ENCODE data around the gene BAK1.

DNA sequence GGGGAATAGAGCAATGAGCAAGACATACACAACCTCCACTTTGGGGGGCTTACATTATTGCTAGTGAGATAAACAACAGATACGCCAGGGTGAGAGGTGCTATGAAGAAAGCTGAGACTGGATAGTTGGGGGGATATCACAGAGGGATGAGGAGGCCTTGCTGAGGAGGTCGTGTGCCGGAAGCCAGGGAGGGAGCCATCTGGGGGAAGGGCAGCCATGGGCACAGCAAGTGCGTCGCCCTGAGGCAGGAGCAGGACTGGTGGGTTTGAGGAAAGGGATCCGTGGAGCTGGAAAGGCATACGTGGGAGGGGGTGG is 12.2 kb upstream of the BAK1 start:
- TF ChIP-seq, protein P1, sequence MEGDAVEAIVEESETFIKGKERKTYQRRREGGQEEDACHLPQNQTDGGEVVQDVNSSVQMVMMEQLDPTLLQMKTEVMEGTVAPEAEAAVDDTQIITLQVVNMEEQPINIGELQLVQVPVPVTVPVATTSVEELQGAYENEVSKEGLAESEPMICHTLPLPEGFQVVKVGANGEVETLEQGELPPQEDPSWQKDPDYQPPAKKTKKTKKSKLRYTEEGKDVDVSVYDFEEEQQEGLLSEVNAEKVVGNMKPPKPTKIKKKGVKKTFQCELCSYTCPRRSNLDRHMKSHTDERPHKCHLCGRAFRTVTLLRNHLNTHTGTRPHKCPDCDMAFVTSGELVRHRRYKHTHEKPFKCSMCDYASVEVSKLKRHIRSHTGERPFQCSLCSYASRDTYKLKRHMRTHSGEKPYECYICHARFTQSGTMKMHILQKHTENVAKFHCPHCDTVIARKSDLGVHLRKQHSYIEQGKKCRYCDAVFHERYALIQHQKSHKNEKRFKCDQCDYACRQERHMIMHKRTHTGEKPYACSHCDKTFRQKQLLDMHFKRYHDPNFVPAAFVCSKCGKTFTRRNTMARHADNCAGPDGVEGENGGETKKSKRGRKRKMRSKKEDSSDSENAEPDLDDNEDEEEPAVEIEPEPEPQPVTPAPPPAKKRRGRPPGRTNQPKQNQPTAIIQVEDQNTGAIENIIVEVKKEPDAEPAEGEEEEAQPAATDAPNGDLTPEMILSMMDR (IDR thresholded peaks at IDR 0.05; ENCODE audit: insufficient read depth, low read length) = no peak
- TF ChIP-seq GABPA (IDR thresholded peaks at IDR 0.05; ENCODE audit: low read depth) = no peak

All from HL-60 (cell line).